ENCODE results near the gene PLCD3. TPM values are rescaled to one million over a fixed set of nuclear protein-coding genes. Genes with fewer than 3 reads are reported as not detected.

Gene PLCD3
- total RNA-seq, 1 donor from 2014 or later: 2.4 TPM

DNA sequence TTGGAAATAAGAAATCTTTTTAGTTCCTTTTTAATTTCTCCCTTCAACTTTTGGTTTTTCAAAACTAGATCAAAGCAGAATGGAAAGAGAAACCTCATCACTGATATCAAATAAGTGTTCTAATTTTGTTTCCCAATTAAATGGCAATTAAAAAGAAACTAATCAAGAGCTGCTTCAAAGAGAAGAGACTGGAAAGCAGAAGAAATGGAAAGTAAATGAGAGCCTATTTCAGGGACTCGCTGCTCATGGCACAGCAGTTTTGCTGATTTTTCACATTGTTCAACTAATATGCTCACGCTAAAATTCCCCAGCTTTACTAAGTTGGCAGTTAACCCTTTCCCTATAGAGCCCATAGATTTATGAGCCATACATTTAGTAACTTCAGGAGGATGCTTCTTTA, 64.7 kb downstream of the PLCD3 start:
- Mint-ChIP-seq H3K9me3 (no peaks in the 10 kb centered on the region), H3K27me3 (ENCODE audit: insufficient read depth) (no peaks in the 10 kb centered on the region), H3K36me3 (ENCODE audit: low read depth) (peaks cover 23% of the 10 kb centered on the region), H3K4me1 (ENCODE audit: low read depth) (peaks cover 9% of the 10 kb centered on the region), H3K27ac (no peak overlapping the region), H3K4me3 (no peak overlapping the region)
- DNase-seq (ENCODE audit: low spot score): no peak
- intact Hi-C loops (cut with micrococcal nuclease): no loop called here

GRCh38 chr17:45063198-45063597, 69.1 kb downstream of the PLCD3 start:
- Mint-ChIP-seq H3K9me3 (no peaks in the 10 kb centered on the region), H3K27ac (no peak overlapping the region), H3K4me3 (peak overlapping the region; percentile 48), H3K27me3 (ENCODE audit: insufficient read depth) (no peaks in the 10 kb centered on the region), H3K4me1 (ENCODE audit: low read depth) (peaks cover 25% of the 10 kb centered on the region), H3K36me3 (ENCODE audit: low read depth) (peaks cover 23% of the 10 kb centered on the region)
- no peak for DNase-seq (ENCODE audit: low spot score)
- intact Hi-C loops (cut with micrococcal nuclease): loop anchor here (5.0 kb wide), 1 partner anchor 356 kb away; the partner anchor contains the start of gene DBF4B

GRCh38 chr17:45061606-45062205, 70.6 kb downstream of the PLCD3 start:
- DNase-seq (ENCODE audit: low spot score): no peak
- Mint-ChIP-seq H3K4me1 (ENCODE audit: low read depth) (peaks cover 25% of the 10 kb centered on the region), H3K27me3 (ENCODE audit: insufficient read depth) (peaks cover 2% of the 10 kb centered on the region), H3K9me3 (no peaks in the 10 kb centered on the region), H3K36me3 (ENCODE audit: low read depth) (peaks cover 12% of the 10 kb centered on the region), H3K27ac (peak overlapping the region; percentile 100), H3K4me3 (peak overlapping the region; percentile 92)
- intact Hi-C loops (cut with micrococcal nuclease): loop anchor here (1.0 to 5.0 kb wide), 11 partner anchors 9 to 1891 kb away; partner anchors contain the start of genes ACBD4, C1QL1, DBF4B and EFTUD2

DNA sequence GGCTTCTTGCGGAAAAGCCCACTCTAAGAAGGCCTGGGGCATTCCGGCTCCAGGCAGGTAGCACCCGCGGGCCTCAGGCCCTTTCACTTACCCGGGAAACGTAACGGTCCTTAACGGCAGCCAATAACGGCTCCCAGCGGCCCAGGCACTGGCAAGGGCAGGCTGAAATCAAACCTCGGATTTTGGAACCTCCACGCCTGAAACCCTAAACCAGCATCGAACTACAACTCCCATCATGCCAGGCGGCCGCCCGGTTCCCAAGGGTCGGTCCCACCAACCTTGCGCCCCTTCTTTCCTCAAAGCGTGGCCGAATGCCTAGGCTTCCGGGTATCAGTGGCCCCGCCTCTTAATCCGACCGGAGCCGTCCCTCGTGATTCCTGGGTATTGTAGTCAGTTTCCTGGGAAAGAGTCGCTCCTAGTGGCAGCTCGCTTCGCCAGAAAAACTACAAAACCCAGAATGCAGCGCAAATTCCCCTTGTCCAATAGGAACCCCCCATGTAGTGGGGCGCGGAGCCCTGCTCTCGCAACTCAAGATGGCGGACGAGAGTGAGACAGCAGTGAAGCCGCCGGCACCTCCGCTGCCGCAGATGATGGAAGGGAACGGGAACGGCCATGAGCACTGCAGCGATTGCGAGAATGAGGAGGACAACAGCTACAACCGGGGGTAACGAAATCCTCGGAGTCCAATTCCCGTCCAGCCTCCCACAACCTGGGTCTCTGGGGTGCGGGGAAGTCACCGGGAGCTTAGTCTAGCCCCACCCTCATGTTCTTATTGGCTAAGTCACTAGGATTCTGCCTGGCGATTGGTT, 71.3 kb downstream of the PLCD3 start, which contains the start of gene NMT1:
Gene NMT1, plus strand, starts transcription at position 521 of the 809 bp plus-strand sequence. Its CDS starts 13 bp downstream, at position 534.
- DNase-seq (ENCODE audit: low spot score): peak; percentile 96
- Mint-ChIP-seq H3K27me3 (ENCODE audit: insufficient read depth) (peaks cover 2% of the 10 kb centered on the region), H3K27ac (peak within 1 kb of the TSS; percentile 100), H3K4me3 (peak within 1 kb of the TSS; percentile 92), H3K36me3 (ENCODE audit: low read depth) (peaks cover 12% of the 10 kb centered on the region), H3K4me1 (ENCODE audit: low read depth) (peaks cover 25% of the 10 kb centered on the region), H3K9me3 (no peaks in the 10 kb centered on the region)
- intact Hi-C loops (cut with micrococcal nuclease): loop anchor here (1.0 to 5.0 kb wide), 11 partner anchors 9 to 1890 kb away; partner anchors contain the start of genes ACBD4, C1QL1, DBF4B and EFTUD2

DNA sequence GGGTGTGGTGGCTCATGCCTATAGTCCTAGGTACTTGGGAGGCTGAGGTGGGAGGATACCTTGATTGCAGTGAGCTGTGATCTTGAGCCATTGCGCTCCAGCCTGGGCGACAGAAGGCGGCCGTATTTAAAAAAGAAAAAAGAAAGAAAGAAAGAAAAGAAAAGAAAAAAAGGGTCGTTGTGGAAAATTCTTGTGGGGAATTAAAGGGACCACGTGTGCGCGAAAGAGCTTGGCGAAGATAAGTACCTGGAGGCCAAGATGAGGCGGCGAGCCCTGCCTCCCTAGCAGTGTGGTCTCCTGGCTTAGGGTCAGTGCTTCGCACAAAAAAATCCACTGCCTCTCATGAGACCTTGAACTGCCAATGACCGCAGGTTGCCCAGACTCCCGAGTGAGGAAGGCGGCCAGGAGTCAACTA, 71.9 kb downstream of the PLCD3 start:
- Mint-ChIP-seq H3K4me3 (peak overlapping the region; percentile 92), H3K36me3 (ENCODE audit: low read depth) (peaks cover 12% of the 10 kb centered on the region), H3K9me3 (no peaks in the 10 kb centered on the region), H3K4me1 (ENCODE audit: low read depth) (peaks cover 28% of the 10 kb centered on the region), H3K27me3 (ENCODE audit: insufficient read depth) (peaks cover 2% of the 10 kb centered on the region), H3K27ac (peak overlapping the region; percentile 100)
- intact Hi-C loops (cut with micrococcal nuclease): loop anchor here (2.0 to 5.0 kb wide), 3 partner anchors 168 to 1890 kb away; partner anchors contain the start of genes DBF4B and NBR1
- DNase-seq (ENCODE audit: low spot score): no peak

Other genes with a start within 250 kb of the PLCD3 start
- gene EFTUD2, start 233.1 kb downstream of the PLCD3 start, total RNA-seq: 206 and 219 TPM in 2 replicates
- not detected in 2 replicates for gene GFAP, start 217.0 kb downstream of the PLCD3 start, total RNA-seq
- gene KIF18B, start 184.7 kb downstream of the PLCD3 start, total RNA-seq: 41.4 and 42.8 TPM in 2 replicates
- gene C1QL1, start 164.2 kb downstream of the PLCD3 start, total RNA-seq: 0.39 and 0.54 TPM in 2 replicates
- 24.0 and 24.9 TPM in 2 replicates for gene DCAKD, start 80.9 kb downstream of the PLCD3 start, total RNA-seq
- gene NMT1, start 71.2 kb downstream of the PLCD3 start, total RNA-seq: 168 and 173 TPM in 2 replicates
- gene ACBD4, start 3.2 kb upstream of the PLCD3 start, total RNA-seq: 11.3 and 12.5 TPM in 2 replicates
- gene HEXIM1, start 16.0 kb upstream of the PLCD3 start, total RNA-seq: 65.9 and 67.9 TPM in 2 replicates
- 6.7 and 7.1 TPM in 2 replicates for gene HEXIM2, start 29.4 kb upstream of the PLCD3 start, total RNA-seq
- gene FMNL1, start 89.4 kb upstream of the PLCD3 start, total RNA-seq: 363 and 374 TPM in 2 replicates
- gene SPATA32, start 129.6 kb upstream of the PLCD3 start, total RNA-seq: 0.44 and 0.56 TPM in 2 replicates
- gene MAP3K14, start 184.5 kb upstream of the PLCD3 start, total RNA-seq: 64.4 and 64.7 TPM in 2 replicates

Data from activated T-helper 1 cell treated with anti-CD3 and anti-CD28 coated beads, Interleukin-12 subunit alpha, Interleukin-12 subunit beta, Interleukin-2, Interleukin-4 antibody, amounts not matched to agents 30 ng/mL and 10 ng/mL and 1 ng/mL, durations not matched to agents 14 hours and 24 hours and 36 hours (primary cell).